Liver (tissue), 9 donors: ENCODE results near the gene PPP2R3A. TPM values are rescaled to one million over a fixed set of nuclear protein-coding genes. Genes with fewer than 3 reads are reported as not detected.

Experiments
- DNase-seq: peaks from one replicate; pipeline ENCODE4 v3.0.0-alpha.2; 2017; ENCODE audit warnings: low spot score
- H3K27ac ChIP-seq, 2 donors: one replicate each; pipeline ENCODE4 v1.7.0; 2013; ENCODE audit warnings: inconsistent platforms in 2 of 2, low read length in 2 of 2, control low read depth in 1 of 2, low read depth in 1 of 2, mild to moderate bottlenecking in 1 of 2
- H3K27me3 ChIP-seq, 4 donors: one replicate each; pipeline versions ENCODE4 v1.6.1 to v1.7.0; 2013; ENCODE audit warnings: low read length in 3 of 4, inconsistent platforms in 1 of 4, mild to moderate bottlenecking in 1 of 4, moderate library complexity in 1 of 4; ENCODE audit not compliant: control insufficient read depth in 4 of 4, insufficient read depth in 4 of 4
- H3K36me3 ChIP-seq, 4 donors: one replicate each; pipeline versions ENCODE4 v1.6.1 to v1.7.0; 2013; ENCODE audit warnings: low read length in 3 of 4, mild to moderate bottlenecking in 3 of 4, low read depth in 1 of 4, moderate library complexity in 1 of 4; ENCODE audit not compliant: control insufficient read depth in 4 of 4, insufficient read depth in 3 of 4
- H3K4me1 ChIP-seq, 4 donors: one replicate each; pipeline versions ENCODE4 v1.6.1 to v1.7.0; 2013; ENCODE audit warnings: low read length in 3 of 4, mild to moderate bottlenecking in 3 of 4, moderate library complexity in 1 of 4; ENCODE audit not compliant: control insufficient read depth in 4 of 4, insufficient read depth in 4 of 4
- H3K4me3 ChIP-seq, 3 donors: one replicate each; pipeline versions ENCODE4 v1.6.1 to v1.7.0; 2013; ENCODE audit warnings: low read length in 3 of 3, control low read depth in 1 of 3, low read depth in 1 of 3, mild to moderate bottlenecking in 1 of 3
- H3K9ac ChIP-seq, 2 donors: one replicate each; pipeline ENCODE4 v1.7.0; 2013; ENCODE audit warnings: low read length in 2 of 2, mild to moderate bottlenecking in 2 of 2, moderate library complexity in 2 of 2, control low read depth in 1 of 2, low read depth in 1 of 2
- H3K9me3 ChIP-seq, 4 donors: one replicate each; pipeline versions ENCODE4 v1.6.1 to v1.7.0; 2013; ENCODE audit warnings: low read length in 3 of 4; ENCODE audit not compliant: control insufficient read depth in 4 of 4
- EGR1 ChIP-seq, 2 donors: IDR thresholded peaks; 2 replicates each; pipeline ENCODE4 v1.6.1; 2016 to 2018; ENCODE audit warnings: antibody characterized with exemption in 2 of 2, low read depth in 2 of 2
- FOXA1 ChIP-seq: IDR thresholded peaks from 2 replicates; pipeline ENCODE4 v1.6.1; 2016; ENCODE audit warnings: antibody characterized with exemption
- FOXA2 ChIP-seq: IDR thresholded peaks from 2 replicates; pipeline ENCODE4 v1.6.1; 2016; ENCODE audit warnings: antibody characterized with exemption
- GABPA ChIP-seq, 2 donors: IDR thresholded peaks in 1 of 2; conservative IDR thresholded peaks in 1 of 2; 2 replicates each; pipeline ENCODE4 v1.6.1; 2016; ENCODE audit warnings: antibody characterized with exemption in 2 of 2, mild to moderate bottlenecking in 1 of 2, moderate library complexity in 1 of 2
- HNF4A ChIP-seq, 2 donors: conservative IDR thresholded peaks; 2 replicates each; pipeline ENCODE4 v1.6.1; 2016; ENCODE audit warnings: antibody characterized with exemption in 2 of 2, mild to moderate bottlenecking in 2 of 2
- JUND ChIP-seq, 2 donors: IDR thresholded peaks; 2 replicates each; pipeline ENCODE4 v1.6.1; 2016; ENCODE audit warnings: antibody characterized with exemption in 2 of 2
- NR2F2 ChIP-seq: IDR thresholded peaks from 2 replicates; pipeline ENCODE4 v1.6.1; 2016; ENCODE audit warnings: antibody characterized with exemption
- RAD21 ChIP-seq, 2 donors: IDR thresholded peaks; 2 replicates each; pipeline ENCODE4 v1.6.1; 2016; ENCODE audit warnings: antibody characterized with exemption in 2 of 2, mild to moderate bottlenecking in 2 of 2
- SP1 ChIP-seq: IDR thresholded peaks from 2 replicates; pipeline ENCODE4 v1.6.1; 2018; ENCODE audit warnings: antibody characterized with exemption, mild to moderate bottlenecking
- TAF1 ChIP-seq: conservative IDR thresholded peaks from 2 replicates; pipeline ENCODE4 v1.6.1; 2016; ENCODE audit warnings: antibody characterized with exemption, mild to moderate bottlenecking
- YY1 ChIP-seq: IDR thresholded peaks from 2 replicates; pipeline ENCODE4 v1.6.1; 2016; ENCODE audit warnings: antibody characterized with exemption, mild to moderate bottlenecking
- WGBS: extraction: QIAGEN DNeasy Blood & Tissue Kit; methylation state at CpG from one replicate; pipeline ENCODE4 v1.1.7; 2013; 5-methylcytosine and 5-hydroxymethylcytosine counted together
- polyA plus RNA-seq, 2 donors: library from polyadenylated mRNA; stranded (reverse) in 1 of 2; unstranded in 1 of 2; fragments of 200-250 nt in 1 of 2; fragments of >200 nt in 1 of 2; fragmentation: Nextera tagmentation in 1 of 2; extraction: Ambion mirVana in 1 of 2; gene quantifications; one replicate each; pipeline versions ENCODE4 v1.2.1 to v1.2.3, GENCODE V29; 2013 to 2015
- total RNA-seq, 2 donors: library from RNA; depleted of rRNA; stranded (reverse); fragments of >200 nt; gene quantifications; one replicate each; pipeline ENCODE4 v1.2.3, GENCODE V29; 2014
- TF ChIP-seq, protein P1 (sequence below): IDR thresholded peaks from 2 replicates; pipeline ENCODE4 v1.6.1; 2016; ENCODE audit warnings: antibody characterized with exemption
- TF ChIP-seq, protein P2 (sequence below): IDR thresholded peaks from 2 replicates; pipeline ENCODE4 v1.6.1; 2016; ENCODE audit warnings: antibody characterized with exemption, mild to moderate bottlenecking
- TF ChIP-seq, protein P3 (sequence below): IDR thresholded peaks from 2 replicates; pipeline ENCODE4 v1.6.1; 2016; ENCODE audit warnings: antibody characterized with exemption
- TF ChIP-seq, protein P4 (sequence below): IDR thresholded peaks from 2 replicates; pipeline ENCODE4 v1.6.1; 2016; ENCODE audit warnings: antibody characterized with exemption
- donor health status: healthy.
- donor health status: healthy.
- donor health status: healthy.
- donor health status: healthy.
- donor health status: healthy.

PPP2R3A gene
- total and polyA plus RNA-seq, 4 donors = 0.54 to 3.3 (median 1.6) TPM

DNA sequence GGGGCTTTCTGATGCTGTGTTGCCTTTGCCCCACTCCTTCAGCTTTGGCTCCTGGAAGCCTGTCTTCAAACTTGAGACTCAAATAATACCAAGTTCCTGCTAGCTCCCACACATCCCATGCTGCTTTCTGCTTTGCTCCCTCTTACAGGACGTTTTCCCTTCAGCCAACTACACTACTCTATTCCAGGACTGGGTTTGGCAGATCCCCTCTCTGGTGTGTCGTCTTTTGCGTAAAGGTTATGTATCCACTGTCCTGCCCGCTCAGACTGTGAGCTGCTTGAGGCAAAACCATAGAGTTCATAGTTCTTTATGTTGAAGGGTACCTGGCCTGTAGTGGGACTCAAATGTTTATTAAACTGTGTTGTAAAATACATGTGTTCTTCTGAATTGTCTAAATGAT, 25.4 kb downstream of the PPP2R3A start:
- H3K9ac ChIP-seq = no peak overlapping the region
- H3K27me3 ChIP-seq = no peaks in the 10 kb centered on the region
- H3K4me1 ChIP-seq = no peaks in the 10 kb centered on the region
- WGBS = 94% methylated on average over 4 of the region's 4 CpGs
- TF ChIP-seq, protein P1, sequence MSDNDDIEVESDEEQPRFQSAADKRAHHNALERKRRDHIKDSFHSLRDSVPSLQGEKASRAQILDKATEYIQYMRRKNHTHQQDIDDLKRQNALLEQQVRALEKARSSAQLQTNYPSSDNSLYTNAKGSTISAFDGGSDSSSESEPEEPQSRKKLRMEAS = no peak
- TF ChIP-seq JUND (IDR thresholded peaks at IDR 0.05) = no peak
- TF ChIP-seq EGR1 (IDR thresholded peaks at IDR 0.05; ENCODE audit: low read depth in 2 of 2) = no peak
- no peak for TF ChIP-seq HNF4A (conservative IDR thresholded peaks at IDR 0.05)
- no peaks in the 10 kb centered on the region for H3K36me3 ChIP-seq
- H3K4me3 ChIP-seq = no peak overlapping the region
- no peaks in the 10 kb centered on the region for H3K9me3 ChIP-seq
- no peak overlapping the region for H3K27ac ChIP-seq
- DNase-seq = no peak

DNA sequence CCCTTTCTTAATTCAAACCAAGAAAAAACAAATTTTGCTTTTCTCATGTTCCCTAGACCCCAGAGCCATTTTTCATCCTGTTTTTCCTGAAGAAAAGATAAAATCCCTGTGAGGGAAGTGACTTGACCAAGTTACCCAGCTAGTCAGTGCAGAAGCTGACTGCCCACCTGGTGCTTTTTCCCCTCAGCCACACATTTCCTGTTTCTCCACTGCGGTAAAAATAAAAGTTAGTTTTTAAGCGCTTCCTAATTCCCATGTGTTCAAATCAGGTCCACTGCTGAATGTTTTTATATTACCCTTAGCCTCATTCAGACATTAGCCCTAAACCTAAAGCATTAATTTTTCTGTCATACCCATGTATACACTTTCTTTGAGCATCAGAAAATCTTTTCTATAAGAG, 26.1 kb downstream of the PPP2R3A start:
- Histone ChIP-seq H3K9me3 (no peaks in the 10 kb centered on the region), H3K9ac (no peak overlapping the region), H3K36me3 (no peaks in the 10 kb centered on the region), H3K27ac (no peak overlapping the region), H3K4me3 (no peak overlapping the region), H3K27me3 (no peaks in the 10 kb centered on the region), H3K4me1 (no peaks in the 10 kb centered on the region)
- DNase-seq = no peak
- 68% methylated on average over 2 of the region's 2 CpGs for WGBS
- TF ChIP-seq FOXA1 = no peak
- TF ChIP-seq YY1 = no peak
- no peak for TF ChIP-seq TAF1
- TF ChIP-seq GABPA (IDR thresholded peaks at IDR 0.05 in 1 of 2, conservative IDR thresholded peaks at IDR 0.05 in 1 of 2) = no peak
- TF ChIP-seq, protein P2, sequence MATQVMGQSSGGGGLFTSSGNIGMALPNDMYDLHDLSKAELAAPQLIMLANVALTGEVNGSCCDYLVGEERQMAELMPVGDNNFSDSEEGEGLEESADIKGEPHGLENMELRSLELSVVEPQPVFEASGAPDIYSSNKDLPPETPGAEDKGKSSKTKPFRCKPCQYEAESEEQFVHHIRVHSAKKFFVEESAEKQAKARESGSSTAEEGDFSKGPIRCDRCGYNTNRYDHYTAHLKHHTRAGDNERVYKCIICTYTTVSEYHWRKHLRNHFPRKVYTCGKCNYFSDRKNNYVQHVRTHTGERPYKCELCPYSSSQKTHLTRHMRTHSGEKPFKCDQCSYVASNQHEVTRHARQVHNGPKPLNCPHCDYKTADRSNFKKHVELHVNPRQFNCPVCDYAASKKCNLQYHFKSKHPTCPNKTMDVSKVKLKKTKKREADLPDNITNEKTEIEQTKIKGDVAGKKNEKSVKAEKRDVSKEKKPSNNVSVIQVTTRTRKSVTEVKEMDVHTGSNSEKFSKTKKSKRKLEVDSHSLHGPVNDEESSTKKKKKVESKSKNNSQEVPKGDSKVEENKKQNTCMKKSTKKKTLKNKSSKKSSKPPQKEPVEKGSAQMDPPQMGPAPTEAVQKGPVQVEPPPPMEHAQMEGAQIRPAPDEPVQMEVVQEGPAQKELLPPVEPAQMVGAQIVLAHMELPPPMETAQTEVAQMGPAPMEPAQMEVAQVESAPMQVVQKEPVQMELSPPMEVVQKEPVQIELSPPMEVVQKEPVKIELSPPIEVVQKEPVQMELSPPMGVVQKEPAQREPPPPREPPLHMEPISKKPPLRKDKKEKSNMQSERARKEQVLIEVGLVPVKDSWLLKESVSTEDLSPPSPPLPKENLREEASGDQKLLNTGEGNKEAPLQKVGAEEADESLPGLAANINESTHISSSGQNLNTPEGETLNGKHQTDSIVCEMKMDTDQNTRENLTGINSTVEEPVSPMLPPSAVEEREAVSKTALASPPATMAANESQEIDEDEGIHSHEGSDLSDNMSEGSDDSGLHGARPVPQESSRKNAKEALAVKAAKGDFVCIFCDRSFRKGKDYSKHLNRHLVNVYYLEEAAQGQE = no peak
- TF ChIP-seq, protein P3, sequence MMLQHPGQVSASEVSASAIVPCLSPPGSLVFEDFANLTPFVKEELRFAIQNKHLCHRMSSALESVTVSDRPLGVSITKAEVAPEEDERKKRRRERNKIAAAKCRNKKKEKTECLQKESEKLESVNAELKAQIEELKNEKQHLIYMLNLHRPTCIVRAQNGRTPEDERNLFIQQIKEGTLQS = no peak
- TF ChIP-seq RAD21 (IDR thresholded peaks at IDR 0.05) = no peak
- TF ChIP-seq, protein P1 = no peak
- TF ChIP-seq NR2F2 = no peak
- TF ChIP-seq JUND (IDR thresholded peaks at IDR 0.05) = no peak
- no peak for TF ChIP-seq HNF4A (conservative IDR thresholded peaks at IDR 0.05)
- TF ChIP-seq EGR1 (IDR thresholded peaks at IDR 0.05; ENCODE audit: low read depth in 2 of 2) = no peak
- TF ChIP-seq, protein P4, sequence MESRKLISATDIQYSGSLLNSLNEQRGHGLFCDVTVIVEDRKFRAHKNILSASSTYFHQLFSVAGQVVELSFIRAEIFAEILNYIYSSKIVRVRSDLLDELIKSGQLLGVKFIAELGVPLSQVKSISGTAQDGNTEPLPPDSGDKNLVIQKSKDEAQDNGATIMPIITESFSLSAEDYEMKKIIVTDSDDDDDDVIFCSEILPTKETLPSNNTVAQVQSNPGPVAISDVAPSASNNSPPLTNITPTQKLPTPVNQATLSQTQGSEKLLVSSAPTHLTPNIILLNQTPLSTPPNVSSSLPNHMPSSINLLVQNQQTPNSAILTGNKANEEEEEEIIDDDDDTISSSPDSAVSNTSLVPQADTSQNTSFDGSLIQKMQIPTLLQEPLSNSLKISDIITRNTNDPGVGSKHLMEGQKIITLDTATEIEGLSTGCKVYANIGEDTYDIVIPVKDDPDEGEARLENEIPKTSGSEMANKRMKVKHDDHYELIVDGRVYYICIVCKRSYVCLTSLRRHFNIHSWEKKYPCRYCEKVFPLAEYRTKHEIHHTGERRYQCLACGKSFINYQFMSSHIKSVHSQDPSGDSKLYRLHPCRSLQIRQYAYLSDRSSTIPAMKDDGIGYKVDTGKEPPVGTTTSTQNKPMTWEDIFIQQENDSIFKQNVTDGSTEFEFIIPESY = no peak
- no peak for TF ChIP-seq FOXA2
- no peak for TF ChIP-seq SP1
